Measurements from ENCODE around the gene CDKAL1. TPM values are rescaled to one million over a fixed set of nuclear protein-coding genes. Genes with fewer than 3 reads are reported as not detected.
"Not testable (repeated sequence)": the region's sequence is repeated elsewhere in the genome, so short reads cannot be mapped to it uniquely, and the experiment has no call there.

The CDKAL1 gene
- total RNA-seq, 1 donor from 2014 or later = 13.4 TPM

- TF ChIP-seq, protein P1, sequence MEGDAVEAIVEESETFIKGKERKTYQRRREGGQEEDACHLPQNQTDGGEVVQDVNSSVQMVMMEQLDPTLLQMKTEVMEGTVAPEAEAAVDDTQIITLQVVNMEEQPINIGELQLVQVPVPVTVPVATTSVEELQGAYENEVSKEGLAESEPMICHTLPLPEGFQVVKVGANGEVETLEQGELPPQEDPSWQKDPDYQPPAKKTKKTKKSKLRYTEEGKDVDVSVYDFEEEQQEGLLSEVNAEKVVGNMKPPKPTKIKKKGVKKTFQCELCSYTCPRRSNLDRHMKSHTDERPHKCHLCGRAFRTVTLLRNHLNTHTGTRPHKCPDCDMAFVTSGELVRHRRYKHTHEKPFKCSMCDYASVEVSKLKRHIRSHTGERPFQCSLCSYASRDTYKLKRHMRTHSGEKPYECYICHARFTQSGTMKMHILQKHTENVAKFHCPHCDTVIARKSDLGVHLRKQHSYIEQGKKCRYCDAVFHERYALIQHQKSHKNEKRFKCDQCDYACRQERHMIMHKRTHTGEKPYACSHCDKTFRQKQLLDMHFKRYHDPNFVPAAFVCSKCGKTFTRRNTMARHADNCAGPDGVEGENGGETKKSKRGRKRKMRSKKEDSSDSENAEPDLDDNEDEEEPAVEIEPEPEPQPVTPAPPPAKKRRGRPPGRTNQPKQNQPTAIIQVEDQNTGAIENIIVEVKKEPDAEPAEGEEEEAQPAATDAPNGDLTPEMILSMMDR (IDR thresholded peaks at IDR 0.05; ENCODE audit: insufficient read depth, low read length, severe bottlenecking) = no peak
- Histone ChIP-seq H3K27me3 (ENCODE audit: control insufficient read depth, insufficient read depth, low read length) (no peaks in the 10 kb centered on the region), H3K4me3 (ENCODE audit: low read depth, low read length) (no peak overlapping the region), H3K36me3 (ENCODE audit: control insufficient read depth, insufficient read depth, low read length) (no peaks in the 10 kb centered on the region)
- FAIRE-seq (no peak), DNase-seq (ENCODE audit: low read depth) (no peak)
Observed at GRCh38 chr6:20916086-20916485, 381.8 kb downstream of the CDKAL1 start.

GRCh38 chr6:20918868-20919267 lies 384.6 kb downstream of the CDKAL1 start:
- TF ChIP-seq, protein P1 (IDR thresholded peaks at IDR 0.05; ENCODE audit: insufficient read depth, low read length, severe bottlenecking) = no peak
- Histone ChIP-seq H3K27me3 (ENCODE audit: control insufficient read depth, insufficient read depth, low read length) (no peaks in the 10 kb centered on the region), H3K36me3 (ENCODE audit: control insufficient read depth, insufficient read depth, low read length) (no peaks in the 10 kb centered on the region), H3K4me3 (ENCODE audit: low read depth, low read length) (no peak overlapping the region)
- no peak for FAIRE-seq
- DNase-seq (ENCODE audit: low read depth) = no peak

DNA sequence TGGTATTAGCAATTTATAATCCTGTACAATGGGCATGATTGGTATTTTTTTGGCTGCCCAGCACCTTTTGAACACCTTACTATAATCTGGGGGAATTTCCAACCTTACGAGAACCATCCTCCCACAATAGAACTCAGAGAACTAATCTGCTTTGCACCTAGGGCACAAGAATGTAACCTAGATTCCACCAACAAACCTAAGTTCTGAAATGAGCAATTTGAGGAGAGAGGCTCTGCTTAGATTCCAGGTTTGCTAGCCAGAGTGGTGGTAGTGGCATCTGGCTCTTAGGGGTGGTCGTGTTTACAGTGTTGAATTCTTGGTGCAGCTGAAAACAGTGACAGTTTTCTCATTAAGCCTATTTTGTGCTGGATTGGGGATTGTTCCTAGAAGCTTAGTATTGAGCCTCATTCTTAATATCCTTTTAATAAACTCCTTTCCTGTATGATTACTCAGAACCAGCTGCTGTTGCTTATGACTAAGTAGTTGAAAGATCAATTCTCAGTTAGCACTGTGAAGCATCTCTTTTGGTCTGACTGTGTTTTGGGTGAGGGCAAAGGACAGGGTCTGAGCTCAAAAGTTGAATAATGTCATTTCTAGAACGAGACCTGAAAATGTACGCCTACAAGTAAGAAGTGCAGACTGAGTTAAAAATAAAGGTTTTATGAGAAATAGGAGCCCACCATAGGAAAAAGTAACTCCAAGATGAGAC lies 385.6 kb downstream of the CDKAL1 start:
- DNase-seq (ENCODE audit: low read depth) = peak; percentile 30
- TF ChIP-seq, protein P1 (IDR thresholded peaks at IDR 0.05; ENCODE audit: insufficient read depth, low read length, severe bottlenecking) = no peak
- no peak for FAIRE-seq
- no peak overlapping the region for H3K4me3 ChIP-seq (ENCODE audit: low read depth, low read length)
- H3K36me3 ChIP-seq (ENCODE audit: control insufficient read depth, insufficient read depth, low read length) = no peaks in the 10 kb centered on the region
- no peaks in the 10 kb centered on the region for H3K27me3 ChIP-seq (ENCODE audit: control insufficient read depth, insufficient read depth, low read length)

- Histone ChIP-seq H3K36me3 (ENCODE audit: control insufficient read depth, insufficient read depth, low read length) (no peaks in the 10 kb centered on the region), H3K27me3 (ENCODE audit: control insufficient read depth, insufficient read depth, low read length) (no peaks in the 10 kb centered on the region), H3K4me3 (ENCODE audit: low read depth, low read length) (no peak overlapping the region)
- no peak for FAIRE-seq
- DNase-seq (ENCODE audit: low read depth) = no peak
- TF ChIP-seq, protein P1 (IDR thresholded peaks at IDR 0.05; ENCODE audit: insufficient read depth, low read length, severe bottlenecking) = no peak
Observed at GRCh38 chr6:20921578-20921977, 387.3 kb downstream of the CDKAL1 start.

DNA sequence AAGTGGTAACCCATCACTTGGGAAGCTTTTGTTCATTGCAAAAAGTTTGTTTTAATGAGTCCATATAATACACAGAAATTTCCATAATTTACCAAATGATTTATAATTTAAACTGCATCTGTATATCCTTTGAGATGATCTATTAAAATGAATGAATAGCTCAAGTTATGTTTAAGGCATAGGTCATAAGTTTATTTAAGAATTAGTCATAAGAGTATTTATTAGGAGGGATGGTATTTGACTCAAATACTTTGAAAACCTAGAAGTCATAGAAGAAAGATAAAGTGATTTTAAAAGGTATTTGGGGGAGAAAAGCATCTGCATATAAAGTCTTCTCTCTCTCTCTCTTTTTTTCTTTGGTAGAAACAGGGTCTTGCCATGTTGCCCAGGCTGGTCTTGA lies 388.5 kb downstream of the CDKAL1 start:
- H3K27me3 ChIP-seq (ENCODE audit: control insufficient read depth, insufficient read depth, low read length) = no peaks in the 10 kb centered on the region
- no peak overlapping the region for H3K4me3 ChIP-seq (ENCODE audit: low read depth, low read length)
- TF ChIP-seq, protein P1 (IDR thresholded peaks at IDR 0.05; ENCODE audit: insufficient read depth, low read length, severe bottlenecking) = no peak
- no peaks in the 10 kb centered on the region for H3K36me3 ChIP-seq (ENCODE audit: control insufficient read depth, insufficient read depth, low read length)
- no peak for FAIRE-seq
- peak; percentile 6 for DNase-seq (ENCODE audit: low read depth)

DNA sequence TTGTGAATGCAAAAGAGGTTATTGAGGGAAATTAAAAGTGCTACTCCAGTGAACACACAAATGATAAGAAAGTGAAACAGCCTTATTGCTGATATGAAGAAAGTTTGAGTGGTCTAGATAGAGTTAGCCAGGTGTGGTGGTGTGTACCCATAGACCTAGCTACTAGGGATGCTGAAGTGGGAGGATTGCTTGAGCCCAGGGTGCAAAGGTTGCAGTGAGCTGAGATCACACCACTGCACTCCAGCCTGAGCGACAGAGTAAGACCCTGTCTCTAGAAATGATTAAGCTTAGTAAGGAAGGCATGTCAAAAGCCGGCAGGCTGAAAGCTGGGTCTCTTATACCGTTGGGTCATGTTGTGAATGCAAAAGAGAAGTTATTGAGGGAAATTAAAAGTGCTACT lies 389.8 kb downstream of the CDKAL1 start:
- not testable (repeated sequence) for H3K4me3 ChIP-seq (ENCODE audit: low read depth, low read length); H3K36me3 ChIP-seq (ENCODE audit: control insufficient read depth, insufficient read depth, low read length); H3K27me3 ChIP-seq (ENCODE audit: control insufficient read depth, insufficient read depth, low read length); DNase-seq (ENCODE audit: low read depth); FAIRE-seq
